HEK293 (cell line): ENCODE results near the gene SLC6A3.

Experiments
- KLF16 ChIP-seq: fragments of 450-650 bp; formaldehyde crosslinking; IDR thresholded peaks from 2 replicates; pipeline ENCODE4 v1.5.1; 2017; ENCODE audit warnings: missing biosample characterization, missing genetic modification characterization
- SCRT1 ChIP-seq: fragments of 450-650 bp; formaldehyde crosslinking; IDR thresholded peaks from 2 replicates; pipeline ENCODE4 v1.5.1; 2016; ENCODE audit warnings: missing biosample characterization, missing genetic modification characterization, borderline replicate concordance
- TCF7L2 ChIP-seq: IDR thresholded peaks from 2 replicates; pipeline ENCODE4 v1.6.1; 2011; ENCODE audit warnings: low read depth, mild to moderate bottlenecking, inconsistent platforms, low read length, moderate library complexity, borderline replicate concordance
- ZNF221 ChIP-seq: fragments of 450-650 bp; formaldehyde crosslinking; IDR thresholded peaks from 2 replicates; pipeline ENCODE4 v1.5.1; 2017; ENCODE audit warnings: missing biosample characterization, missing genetic modification characterization, borderline replicate concordance
- ZNF274 ChIP-seq, 2 experiments: fragments of 200-500 bp in 1 of 2; fragments of 450-650 bp in 1 of 2; sonication (Bioruptor generic) in 1 of 2; formaldehyde crosslinking in 1 of 2; IDR thresholded peaks; 2 replicates each; pipeline versions ENCODE4 v1.5.1 to v1.6.1; 2014 to 2016; ENCODE audit warnings: borderline replicate concordance in 1 of 2, inconsistent platforms in 1 of 2, low read length in 1 of 2, missing biosample characterization in 1 of 2, missing genetic modification characterization in 1 of 2
- ZNF311 ChIP-seq: fragments of 450-650 bp; formaldehyde crosslinking; IDR thresholded peaks from 2 replicates; pipeline ENCODE4 v1.5.1; 2017; ENCODE audit warnings: missing biosample characterization, missing genetic modification characterization, borderline replicate concordance
- ZNF423 ChIP-seq: fragments of 450-650 bp; formaldehyde crosslinking; IDR thresholded peaks from 2 replicates; pipeline ENCODE4 v1.5.1; 2016; ENCODE audit warnings: missing biosample characterization, missing genetic modification characterization
- ZNF629 ChIP-seq: fragments of 450-650 bp; formaldehyde crosslinking; IDR thresholded peaks from 2 replicates; pipeline ENCODE4 v1.5.1; 2017; ENCODE audit warnings: missing biosample characterization, missing genetic modification characterization
- ZNF768 ChIP-seq: fragments of 450-650 bp; formaldehyde crosslinking; IDR thresholded peaks from 2 replicates; pipeline ENCODE4 v1.5.1; 2018; ENCODE audit warnings: missing biosample characterization, mild to moderate bottlenecking, missing genetic modification characterization
- ZNF777 ChIP-seq: fragments of 450-650 bp; formaldehyde crosslinking; IDR thresholded peaks from 2 replicates; pipeline ENCODE4 v1.5.1; 2017; ENCODE audit warnings: missing biosample characterization, missing genetic modification characterization, borderline replicate concordance
- ZNF792 ChIP-seq: fragments of 450-650 bp; formaldehyde crosslinking; IDR thresholded peaks from 2 replicates; pipeline ENCODE4 v1.5.1; 2016; ENCODE audit warnings: missing biosample characterization, missing genetic modification characterization
- TF ChIP-seq, protein P1 (sequence below): fragments of 450-650 bp; formaldehyde crosslinking; IDR thresholded peaks from 2 replicates; pipeline ENCODE4 v1.5.1; 2016; ENCODE audit warnings: missing biosample characterization, missing genetic modification characterization
- TF ChIP-seq, protein P2 (sequence below): fragments of 450-650 bp; formaldehyde crosslinking; IDR thresholded peaks from 2 replicates; pipeline ENCODE4 v1.5.1; 2017; ENCODE audit warnings: missing biosample characterization, missing genetic modification characterization
- TF ChIP-seq, protein P3 (sequence below): fragments of 450-650 bp; formaldehyde crosslinking; IDR thresholded peaks from 2 replicates; pipeline ENCODE4 v1.5.1; 2016; ENCODE audit warnings: missing biosample characterization, missing genetic modification characterization

DNA sequence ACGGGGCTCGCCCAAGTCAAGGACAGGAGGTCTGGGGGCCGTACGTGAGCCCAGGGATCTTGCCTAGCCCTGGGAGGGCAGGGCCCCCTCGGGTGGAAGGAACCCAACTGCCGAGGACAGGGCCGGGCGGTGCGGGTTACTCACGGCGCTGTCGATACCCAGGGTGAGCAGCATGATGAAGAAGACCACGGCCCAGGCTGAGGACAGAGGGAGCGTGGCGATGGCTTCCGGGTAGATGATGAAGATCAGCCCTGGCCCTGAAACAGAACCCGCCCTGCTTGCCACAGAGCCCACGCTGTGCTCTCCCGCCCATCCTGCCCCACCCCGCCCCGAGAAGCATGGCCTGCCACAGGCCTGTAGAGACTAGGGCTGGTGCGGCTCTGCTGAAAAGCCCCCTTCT lies 34.1 kb downstream of the SLC6A3 start:
- no peak for TF ChIP-seq ZNF629 (tag by site-specific recombination)
- no peak for TF ChIP-seq TCF7L2
- TF ChIP-seq, protein P1, sequence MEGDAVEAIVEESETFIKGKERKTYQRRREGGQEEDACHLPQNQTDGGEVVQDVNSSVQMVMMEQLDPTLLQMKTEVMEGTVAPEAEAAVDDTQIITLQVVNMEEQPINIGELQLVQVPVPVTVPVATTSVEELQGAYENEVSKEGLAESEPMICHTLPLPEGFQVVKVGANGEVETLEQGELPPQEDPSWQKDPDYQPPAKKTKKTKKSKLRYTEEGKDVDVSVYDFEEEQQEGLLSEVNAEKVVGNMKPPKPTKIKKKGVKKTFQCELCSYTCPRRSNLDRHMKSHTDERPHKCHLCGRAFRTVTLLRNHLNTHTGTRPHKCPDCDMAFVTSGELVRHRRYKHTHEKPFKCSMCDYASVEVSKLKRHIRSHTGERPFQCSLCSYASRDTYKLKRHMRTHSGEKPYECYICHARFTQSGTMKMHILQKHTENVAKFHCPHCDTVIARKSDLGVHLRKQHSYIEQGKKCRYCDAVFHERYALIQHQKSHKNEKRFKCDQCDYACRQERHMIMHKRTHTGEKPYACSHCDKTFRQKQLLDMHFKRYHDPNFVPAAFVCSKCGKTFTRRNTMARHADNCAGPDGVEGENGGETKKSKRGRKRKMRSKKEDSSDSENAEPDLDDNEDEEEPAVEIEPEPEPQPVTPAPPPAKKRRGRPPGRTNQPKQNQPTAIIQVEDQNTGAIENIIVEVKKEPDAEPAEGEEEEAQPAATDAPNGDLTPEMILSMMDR (tag by site-specific recombination), result no peak
- TF ChIP-seq, protein P2, sequence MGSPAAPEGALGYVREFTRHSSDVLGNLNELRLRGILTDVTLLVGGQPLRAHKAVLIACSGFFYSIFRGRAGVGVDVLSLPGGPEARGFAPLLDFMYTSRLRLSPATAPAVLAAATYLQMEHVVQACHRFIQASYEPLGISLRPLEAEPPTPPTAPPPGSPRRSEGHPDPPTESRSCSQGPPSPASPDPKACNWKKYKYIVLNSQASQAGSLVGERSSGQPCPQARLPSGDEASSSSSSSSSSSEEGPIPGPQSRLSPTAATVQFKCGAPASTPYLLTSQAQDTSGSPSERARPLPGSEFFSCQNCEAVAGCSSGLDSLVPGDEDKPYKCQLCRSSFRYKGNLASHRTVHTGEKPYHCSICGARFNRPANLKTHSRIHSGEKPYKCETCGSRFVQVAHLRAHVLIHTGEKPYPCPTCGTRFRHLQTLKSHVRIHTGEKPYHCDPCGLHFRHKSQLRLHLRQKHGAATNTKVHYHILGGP, result no peak
- no peak for TF ChIP-seq ZNF423 (tag by site-specific recombination)
- TF ChIP-seq ZNF777 (tag by site-specific recombination), result no peak
- TF ChIP-seq ZNF221 (tag by site-specific recombination), result no peak
- no peak for TF ChIP-seq KLF16
- TF ChIP-seq, protein P3, sequence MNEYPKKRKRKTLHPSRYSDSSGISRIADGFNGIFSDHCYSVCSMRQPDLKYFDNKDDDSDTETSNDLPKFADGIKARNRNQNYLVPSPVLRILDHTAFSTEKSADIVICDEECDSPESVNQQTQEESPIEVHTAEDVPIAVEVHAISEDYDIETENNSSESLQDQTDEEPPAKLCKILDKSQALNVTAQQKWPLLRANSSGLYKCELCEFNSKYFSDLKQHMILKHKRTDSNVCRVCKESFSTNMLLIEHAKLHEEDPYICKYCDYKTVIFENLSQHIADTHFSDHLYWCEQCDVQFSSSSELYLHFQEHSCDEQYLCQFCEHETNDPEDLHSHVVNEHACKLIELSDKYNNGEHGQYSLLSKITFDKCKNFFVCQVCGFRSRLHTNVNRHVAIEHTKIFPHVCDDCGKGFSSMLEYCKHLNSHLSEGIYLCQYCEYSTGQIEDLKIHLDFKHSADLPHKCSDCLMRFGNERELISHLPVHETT (tag by site-specific recombination), result no peak
- TF ChIP-seq ZNF274 (IDR thresholded peaks at IDR 0.05; ENCODE audit: low read length), result no peak
- no peak for TF ChIP-seq ZNF274 (tag by site-specific recombination; IDR thresholded peaks at IDR 0.05; ENCODE audit: borderline replicate concordance)
- no peak for TF ChIP-seq ZNF768 (tag by site-specific recombination)
- no peak for TF ChIP-seq ZNF311 (tag by site-specific recombination)
- TF ChIP-seq ZNF792 (tag by site-specific recombination), result no peak
- TF ChIP-seq SCRT1 (tag by site-specific recombination), result no peak
